Measurements from ENCODE around the gene MTARC2.

Gene MTARC2

DNA sequence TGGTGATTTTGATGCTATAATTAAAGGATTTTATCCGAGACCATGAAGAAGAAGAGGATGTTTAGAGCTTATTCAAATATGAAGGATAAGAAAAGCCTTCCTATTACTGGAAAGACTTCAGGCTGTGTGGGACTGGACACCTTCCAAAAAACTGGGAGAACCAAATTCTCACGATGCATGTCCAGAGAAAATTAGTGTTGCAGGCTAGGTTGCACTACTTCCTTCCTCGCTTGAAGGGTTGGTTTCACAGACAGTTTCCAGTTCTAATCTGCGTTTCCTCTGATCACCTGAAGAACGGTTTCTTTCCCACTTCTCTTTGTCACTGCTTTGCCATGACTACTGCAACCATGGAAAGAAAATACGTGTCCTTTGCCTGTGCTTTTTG, 2.0 kb downstream of the MTARC2 start:
- H3K27ac ChIP-seq = no peak overlapping the region
- TF ChIP-seq, protein P1, sequence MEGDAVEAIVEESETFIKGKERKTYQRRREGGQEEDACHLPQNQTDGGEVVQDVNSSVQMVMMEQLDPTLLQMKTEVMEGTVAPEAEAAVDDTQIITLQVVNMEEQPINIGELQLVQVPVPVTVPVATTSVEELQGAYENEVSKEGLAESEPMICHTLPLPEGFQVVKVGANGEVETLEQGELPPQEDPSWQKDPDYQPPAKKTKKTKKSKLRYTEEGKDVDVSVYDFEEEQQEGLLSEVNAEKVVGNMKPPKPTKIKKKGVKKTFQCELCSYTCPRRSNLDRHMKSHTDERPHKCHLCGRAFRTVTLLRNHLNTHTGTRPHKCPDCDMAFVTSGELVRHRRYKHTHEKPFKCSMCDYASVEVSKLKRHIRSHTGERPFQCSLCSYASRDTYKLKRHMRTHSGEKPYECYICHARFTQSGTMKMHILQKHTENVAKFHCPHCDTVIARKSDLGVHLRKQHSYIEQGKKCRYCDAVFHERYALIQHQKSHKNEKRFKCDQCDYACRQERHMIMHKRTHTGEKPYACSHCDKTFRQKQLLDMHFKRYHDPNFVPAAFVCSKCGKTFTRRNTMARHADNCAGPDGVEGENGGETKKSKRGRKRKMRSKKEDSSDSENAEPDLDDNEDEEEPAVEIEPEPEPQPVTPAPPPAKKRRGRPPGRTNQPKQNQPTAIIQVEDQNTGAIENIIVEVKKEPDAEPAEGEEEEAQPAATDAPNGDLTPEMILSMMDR (conservative IDR thresholded peaks at IDR 0.05) = no peak

DNA sequence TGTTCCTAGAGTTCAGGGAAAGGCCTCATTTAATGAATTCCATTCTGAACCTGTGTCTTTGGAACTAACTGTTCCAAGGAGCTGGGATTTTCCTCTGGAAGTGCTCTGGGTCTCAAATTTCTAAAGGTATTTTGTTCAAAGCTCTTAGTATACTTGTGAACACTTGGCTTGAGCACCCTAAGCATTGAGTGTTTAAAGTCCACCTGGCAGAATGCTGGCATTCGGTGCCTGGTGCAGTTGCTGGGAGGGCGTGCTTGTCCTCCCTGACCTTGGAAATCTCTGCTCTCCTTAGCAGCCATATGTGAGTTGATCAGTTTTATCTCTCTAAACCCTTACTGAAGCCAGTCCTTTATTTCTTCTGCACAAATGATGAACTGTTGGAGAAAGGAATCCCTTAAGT, 3.0 kb downstream of the MTARC2 start:
- H3K27ac ChIP-seq = no peak overlapping the region
- TF ChIP-seq, protein P1 (conservative IDR thresholded peaks at IDR 0.05) = no peak

DNA sequence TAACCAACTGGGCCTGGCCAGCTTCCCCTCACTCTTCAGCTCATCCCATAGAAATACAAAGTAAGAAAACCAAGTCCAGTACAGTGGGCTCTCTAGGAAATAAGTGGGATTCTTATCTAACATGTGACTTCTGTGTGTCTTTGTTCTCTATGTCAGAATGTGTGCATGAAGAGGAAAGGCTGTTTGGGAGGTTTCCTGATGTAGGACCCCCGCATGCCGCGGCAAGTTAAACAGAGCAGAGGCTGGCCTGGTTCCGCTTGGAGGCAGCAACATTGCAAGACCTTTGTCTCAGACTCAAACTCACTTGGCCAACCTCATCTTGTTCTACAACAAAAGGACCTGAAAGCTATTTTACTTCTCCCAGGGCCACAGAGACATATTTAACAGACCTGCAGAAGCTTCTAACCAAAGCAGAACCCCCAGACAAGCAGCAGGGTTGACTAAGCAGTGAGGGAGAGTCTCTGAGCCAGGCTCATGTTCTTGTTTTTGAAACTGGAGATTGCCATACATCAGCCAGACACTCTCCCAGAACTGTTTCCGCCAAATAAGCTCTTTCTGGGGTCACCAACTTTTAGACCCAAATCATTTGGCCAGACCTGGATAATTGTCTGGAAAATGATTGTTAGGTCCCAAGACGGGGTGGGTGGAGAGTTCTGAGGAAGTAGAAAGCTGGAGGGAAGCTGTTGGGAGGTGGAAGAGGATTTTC, 6.2 kb downstream of the MTARC2 start:
- TF ChIP-seq, protein P1 (conservative IDR thresholded peaks at IDR 0.05) = no peak
- no peak overlapping the region for H3K27ac ChIP-seq

DNA sequence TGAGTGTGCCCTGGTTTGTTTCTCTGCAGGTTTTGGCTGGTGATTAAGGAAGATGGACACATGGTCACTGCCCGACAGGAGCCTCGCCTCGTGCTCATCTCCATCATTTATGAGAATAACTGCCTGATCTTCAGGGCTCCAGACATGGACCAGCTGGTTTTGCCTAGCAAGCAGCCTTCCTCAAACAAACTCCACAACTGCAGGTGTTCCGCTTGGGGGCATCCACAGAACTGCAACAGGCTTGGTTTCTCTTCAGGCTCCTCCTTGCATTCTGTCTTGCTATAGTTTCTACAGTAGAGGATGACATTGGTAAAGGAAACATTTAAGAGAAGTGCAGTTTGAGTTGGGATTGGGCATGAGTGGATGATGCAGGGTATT, 6.8 kb downstream of the MTARC2 start:
- no peak overlapping the region for H3K27ac ChIP-seq
- TF ChIP-seq, protein P1 (conservative IDR thresholded peaks at IDR 0.05) = no peak

DNA sequence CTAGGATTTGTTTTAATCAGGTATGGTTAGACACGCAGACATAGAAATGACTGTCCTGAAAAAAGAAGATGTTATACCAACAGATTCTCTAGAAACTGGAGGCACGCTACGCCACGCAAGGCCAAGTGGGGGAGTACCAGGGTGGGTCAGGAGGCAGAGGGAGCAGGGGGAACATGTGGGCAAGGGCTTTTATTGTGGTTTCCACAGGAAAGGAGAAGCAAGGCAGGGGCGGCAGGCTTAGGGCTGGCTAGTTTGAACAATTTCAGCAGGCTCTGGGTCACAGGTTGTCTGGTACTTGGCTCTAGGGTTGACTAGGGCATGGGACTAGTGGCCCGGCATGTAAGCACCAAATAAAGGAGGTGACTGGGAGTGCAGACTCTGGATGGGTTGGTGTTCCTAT, 7.2 kb downstream of the MTARC2 start:
- TF ChIP-seq, protein P1 (conservative IDR thresholded peaks at IDR 0.05) = no peak
- no peak overlapping the region for H3K27ac ChIP-seq

DNA sequence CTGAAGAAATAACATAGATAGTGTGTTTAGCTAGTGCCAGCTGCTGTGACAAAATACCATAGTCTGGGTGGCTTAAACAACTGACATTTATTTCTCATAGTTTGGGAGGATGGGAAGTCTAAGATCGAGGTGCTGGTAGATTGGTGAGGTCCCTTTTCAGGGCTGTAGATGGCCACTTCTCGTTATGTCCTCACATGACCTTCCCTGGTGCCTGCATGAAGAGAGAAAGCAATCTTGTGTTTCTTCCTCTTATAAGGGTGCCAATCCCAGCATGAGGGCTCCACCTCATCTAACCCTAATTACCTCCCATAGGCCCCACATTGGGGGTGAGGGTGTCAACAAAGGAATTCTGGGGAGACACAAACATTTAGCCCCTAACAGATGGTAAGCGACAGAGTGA, 9.3 kb downstream of the MTARC2 start:
- no peak overlapping the region for H3K27ac ChIP-seq
- TF ChIP-seq, protein P1 (conservative IDR thresholded peaks at IDR 0.05) = no peak

DNA sequence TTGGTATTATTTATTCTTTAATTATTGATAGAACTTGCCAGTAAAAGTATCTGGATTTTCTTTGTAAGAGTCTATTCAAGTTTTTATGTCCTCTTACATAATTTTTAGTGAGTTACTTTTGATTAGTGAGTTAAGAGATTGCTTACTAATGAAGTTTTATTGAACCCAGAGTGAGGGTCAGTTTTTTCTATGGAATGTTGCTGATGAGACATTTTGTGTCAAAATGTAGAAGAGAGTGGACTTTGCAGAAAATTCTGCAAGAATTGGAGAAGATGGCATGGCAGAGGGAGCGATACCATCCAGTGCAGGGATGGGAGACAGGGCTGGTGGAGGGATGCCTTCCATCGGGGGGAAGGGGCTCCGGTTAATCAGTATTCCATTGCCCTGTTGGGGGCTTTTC, 11.0 kb downstream of the MTARC2 start:
- no peak overlapping the region for H3K27ac ChIP-seq
- TF ChIP-seq, protein P1 (conservative IDR thresholded peaks at IDR 0.05) = no peak
